Left lobe of liver (tissue), 2 donors: Measurements from ENCODE around the gene CYB5D1. TPM values are rescaled to one million over a fixed set of nuclear protein-coding genes. Genes with fewer than 3 reads are reported as not detected.

Source experiments
- ATAC-seq: fragments of 200-7000 bp; cut with Tn5 transposase; one replicate; pipeline ENCODE4 v1.9.1; 2020; ENCODE audit warnings: mild to moderate bottlenecking, moderate library complexity
- DNase-seq: peaks from one replicate; pipeline ENCODE4 v3.0.0-alpha.2; 2020; ENCODE audit warnings: low spot score
- total RNA-seq: library from RNA; stranded (reverse); gene quantifications from one replicate; pipeline ENCODE4 v1.2.1, GENCODE V29; 2021
- donor health status: DM: no; HTN: no; CAD: no; lungs with moderate emphysema.
- donor health status: DM: no; HTN: yes; CAD: no.

Gene CYB5D1
- total RNA-seq, 1 donor from 2014 or later, result 12.4 TPM

DNA sequence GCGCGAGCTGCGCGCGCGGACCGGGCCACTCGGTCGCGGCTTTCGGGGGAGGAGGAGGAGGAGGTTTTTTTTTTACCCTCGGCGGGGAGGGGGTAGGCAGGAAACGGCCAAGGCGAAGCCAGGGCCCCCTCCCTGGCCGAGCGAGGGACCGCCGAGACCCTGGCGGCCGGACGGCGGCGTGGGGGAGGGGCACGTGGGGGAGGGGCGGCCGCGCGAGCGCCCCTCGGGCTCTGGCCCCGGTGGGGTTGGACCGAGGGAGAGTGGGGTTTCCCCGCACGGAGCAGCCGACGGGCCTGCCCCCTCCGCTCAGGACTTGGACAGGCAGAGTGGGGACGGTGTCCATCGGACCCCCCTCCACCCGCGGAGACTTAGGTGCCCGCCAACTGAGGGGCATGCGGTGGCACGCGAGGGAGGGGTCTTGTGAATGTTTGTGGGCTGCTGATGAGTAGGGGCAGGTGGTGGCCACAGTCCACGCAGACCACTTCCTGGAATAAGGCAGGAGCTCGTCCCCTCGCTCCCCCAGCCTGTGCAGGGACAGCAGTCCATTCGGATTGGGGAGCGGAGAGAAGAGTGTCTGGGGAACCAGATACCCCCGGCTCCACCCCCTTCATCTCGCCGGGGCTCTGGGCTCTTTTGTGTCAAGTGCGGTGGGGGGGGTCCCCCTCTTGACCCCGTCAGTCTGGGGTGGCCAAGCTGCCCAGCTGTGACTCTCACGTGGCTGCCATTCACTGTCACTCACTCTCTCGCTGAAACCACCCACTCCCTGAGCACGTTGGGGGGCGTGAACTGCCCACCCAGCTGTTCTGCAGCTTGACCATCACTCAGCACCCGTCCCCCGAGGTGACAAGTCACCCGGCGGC, 27.8 kb downstream of the CYB5D1 start:
- no peak for DNase-seq
- ATAC-seq, result no peak

DNA sequence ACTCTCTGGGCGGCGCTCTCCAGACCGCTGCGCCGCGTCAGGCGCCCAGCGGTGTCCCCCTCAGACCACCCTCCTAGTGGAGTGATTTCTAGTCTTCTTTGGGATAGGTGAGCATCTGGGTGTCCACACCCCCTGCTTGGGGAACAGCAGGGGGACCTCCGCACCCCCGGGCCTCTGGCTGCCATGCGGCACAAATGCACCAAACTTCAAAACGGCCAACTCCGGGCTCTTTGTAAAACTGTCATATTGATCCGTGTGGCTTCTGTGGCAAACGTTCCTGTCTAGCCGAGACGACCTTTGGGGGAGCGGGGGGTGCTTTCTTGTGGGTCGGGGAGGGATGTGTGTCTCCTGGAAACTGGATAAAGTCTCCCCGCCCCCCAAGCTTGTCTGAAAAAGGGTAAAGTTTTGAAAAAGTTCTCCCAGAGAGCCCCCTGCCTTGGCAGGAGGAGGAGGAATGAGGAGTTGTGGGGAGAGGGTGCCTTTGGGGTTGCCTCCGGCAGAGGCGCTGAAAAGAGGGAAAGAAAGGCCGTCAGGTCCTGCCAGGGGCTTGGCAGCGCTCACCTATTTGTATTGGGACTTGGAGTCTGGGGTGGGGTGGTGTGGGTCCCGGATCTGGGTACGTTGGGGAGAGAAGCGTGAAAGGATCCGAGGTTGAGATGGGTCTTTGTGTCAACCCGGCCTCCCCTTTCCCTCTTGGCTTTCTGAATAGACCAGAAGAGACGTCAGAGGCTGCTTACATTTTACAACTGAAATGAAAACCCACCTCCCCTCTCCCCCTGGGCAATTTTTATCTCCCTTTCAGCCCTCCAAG, 28.6 kb downstream of the CYB5D1 start:
- ATAC-seq (no peak), DNase-seq (no peak)

DNA sequence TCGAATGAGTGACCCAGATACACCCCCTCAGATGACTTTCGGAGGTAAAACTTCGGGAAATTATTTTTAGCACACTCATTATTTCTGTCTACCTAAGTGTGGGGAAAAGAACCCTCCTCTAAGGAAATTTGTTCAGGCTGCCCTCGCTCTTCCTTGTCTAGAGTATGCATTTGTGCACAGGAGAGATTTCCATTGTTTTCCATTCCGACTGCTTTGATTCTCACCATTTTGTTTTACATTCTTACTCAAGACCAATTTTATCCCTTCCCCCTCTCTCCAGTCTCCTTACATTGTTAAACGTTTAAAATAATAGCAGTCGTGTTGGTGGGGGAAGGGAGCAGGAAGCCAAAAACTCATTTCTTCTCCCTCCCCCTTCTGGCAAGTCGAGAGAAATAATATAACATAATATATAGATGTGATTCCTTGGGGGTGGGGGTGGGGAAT, 29.3 kb downstream of the CYB5D1 start:
- no peak for DNase-seq
- ATAC-seq, result no peak

DNA sequence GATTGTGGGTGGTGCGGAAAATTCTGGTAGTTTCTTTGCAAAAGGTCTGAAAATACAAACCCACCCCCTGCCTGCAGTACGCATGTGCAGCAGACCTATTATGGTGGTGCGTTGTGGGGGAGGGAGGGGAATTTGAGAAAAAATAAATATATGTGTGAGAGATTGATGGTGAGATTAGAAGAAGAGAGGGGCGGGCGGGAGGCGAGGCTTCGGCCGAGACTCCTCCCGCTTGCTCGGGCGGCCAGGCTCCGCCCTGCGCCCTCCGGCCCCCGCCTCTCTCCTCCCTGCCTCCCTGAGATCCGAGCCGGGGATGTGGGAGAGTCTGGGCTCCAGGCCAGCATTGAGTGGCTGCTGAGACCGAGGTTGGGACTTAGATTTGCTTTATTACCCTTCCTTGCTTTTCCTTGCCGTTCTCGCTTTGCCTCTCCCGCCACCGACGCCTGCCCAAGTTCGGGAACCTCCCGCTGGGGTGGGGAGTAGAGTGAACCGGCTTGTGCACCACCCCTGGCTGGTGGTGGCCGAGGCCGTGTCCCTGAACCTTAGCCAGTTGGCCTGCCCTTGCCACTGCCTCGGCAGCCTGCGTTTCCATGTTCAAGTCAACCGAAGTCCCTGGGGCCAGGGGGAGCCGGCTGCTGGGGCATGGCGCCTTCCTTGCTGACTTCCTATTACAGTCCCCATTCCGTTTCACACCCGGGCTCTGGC, 29.8 kb downstream of the CYB5D1 start:
- ATAC-seq (peak; percentile 81), DNase-seq (peak; percentile 90)

DNA sequence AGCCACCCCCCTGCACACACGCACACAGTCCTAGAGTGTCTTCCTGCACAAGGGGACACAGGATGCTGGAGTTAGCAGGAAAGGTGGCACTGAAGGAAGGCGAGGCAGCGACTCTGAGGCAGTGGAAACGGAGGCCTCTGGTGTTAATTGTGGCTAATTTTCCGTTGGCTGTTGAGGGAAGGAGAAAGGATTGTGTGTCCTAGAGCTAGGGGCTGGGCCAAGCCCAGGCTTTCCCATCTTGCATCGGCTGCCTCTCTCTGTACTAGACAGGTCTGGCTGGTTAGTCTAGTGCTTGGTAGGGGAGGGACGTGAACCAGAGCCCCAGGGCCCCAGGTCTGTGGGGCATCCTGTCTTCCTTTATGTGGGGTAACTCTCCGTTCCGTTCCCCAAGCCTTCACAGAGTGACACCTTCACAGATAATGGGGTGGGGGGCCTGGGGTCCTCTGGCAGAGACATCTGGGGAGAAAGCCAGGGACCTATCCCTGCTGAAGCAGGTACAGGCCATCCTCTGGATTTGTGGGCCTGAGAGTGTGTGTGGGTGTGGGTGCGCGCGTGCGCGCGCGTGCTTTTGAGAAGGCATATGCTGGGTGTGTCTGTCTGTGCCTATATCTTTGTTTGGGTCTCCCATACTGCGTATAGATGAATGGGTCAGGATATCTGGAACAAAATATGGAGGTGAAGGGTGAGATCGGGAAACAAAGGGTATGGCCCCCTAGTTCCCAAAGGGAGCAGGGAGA, 30.5 kb downstream of the CYB5D1 start, which contains the start of gene CHD3:
TSS of gene CHD3 (plus strand) at position 606 of the 737 bp plus-strand sequence. CDS start 212 bp downstream, outside the sequence.
- DNase-seq (no peak), ATAC-seq (no peak)

DNA sequence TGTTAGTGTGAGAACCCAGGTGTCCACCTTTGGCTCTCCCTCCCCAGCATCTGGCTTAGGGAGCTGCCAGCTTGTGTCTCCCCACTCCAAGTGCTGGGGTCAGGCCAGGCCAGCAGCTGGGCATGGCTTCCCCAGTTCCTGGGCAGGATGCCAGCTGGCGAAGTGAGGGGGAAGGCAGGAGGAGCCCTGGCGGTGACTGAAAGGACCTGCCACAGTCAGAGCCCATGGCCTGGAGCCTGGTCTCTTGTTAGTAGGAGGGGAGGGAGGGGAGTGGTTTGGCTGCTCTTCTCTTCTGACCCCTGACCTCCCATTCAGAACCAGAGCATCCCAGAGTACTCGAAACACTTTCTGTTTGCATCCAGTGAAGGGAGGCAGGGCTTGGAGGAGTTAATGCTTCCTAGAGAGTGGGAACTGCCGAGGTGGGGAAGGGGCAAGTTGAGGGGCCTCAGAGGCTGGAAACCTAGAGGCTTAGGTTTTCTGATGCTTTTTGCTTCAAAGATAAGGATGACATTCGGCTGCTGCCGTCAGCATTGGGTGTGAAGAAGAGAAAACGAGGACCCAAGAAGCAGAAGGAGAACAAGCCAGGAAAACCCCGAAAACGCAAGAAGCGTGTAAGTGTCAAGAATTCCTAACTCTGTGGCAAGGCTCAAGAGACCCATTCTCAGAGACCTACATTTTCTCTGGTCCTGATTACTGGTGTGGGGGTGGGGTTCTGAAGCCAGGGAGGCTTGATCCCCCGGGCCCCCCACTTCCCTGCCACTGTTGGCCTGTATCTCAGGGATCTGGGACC, 31.6 kb downstream of the CYB5D1 start:
- peak; percentile 85 for ATAC-seq
- peak; percentile 99 for DNase-seq

GRCh38 chr17:7893187-7893880, 35.5 kb downstream of the CYB5D1 start:
- DNase-seq, result no peak

GRCh38 chr17:7894226-7894625, 36.4 kb downstream of the CYB5D1 start:
- DNase-seq (no peak), ATAC-seq (no peak)

More at GRCh38 chr17:7893187-7893880, 35.5 kb downstream of the CYB5D1 start:
- ATAC-seq, result no peak

GRCh38 chr17:7894866-7895265, 37.1 kb downstream of the CYB5D1 start:
- DNase-seq (no peak), ATAC-seq (no peak)

DNA sequence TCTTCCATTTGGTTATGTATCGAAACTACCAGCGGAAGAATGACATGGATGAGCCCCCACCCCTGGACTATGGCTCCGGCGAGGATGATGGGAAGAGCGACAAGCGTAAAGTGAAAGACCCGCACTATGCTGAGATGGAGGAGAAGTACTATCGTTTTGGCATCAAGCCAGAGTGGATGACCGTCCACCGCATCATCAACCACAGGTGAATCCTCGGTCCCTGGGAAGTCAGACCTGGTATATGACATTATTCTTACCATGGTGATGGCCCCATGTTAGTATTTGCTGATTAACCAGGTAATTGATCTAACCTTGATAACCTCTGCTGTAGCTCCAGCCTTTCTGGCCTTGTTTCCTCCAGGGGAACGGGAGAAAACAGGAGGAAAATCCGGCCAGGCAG, 39.3 kb downstream of the CYB5D1 start:
- ATAC-seq (no peak), DNase-seq (no peak)

DNA sequence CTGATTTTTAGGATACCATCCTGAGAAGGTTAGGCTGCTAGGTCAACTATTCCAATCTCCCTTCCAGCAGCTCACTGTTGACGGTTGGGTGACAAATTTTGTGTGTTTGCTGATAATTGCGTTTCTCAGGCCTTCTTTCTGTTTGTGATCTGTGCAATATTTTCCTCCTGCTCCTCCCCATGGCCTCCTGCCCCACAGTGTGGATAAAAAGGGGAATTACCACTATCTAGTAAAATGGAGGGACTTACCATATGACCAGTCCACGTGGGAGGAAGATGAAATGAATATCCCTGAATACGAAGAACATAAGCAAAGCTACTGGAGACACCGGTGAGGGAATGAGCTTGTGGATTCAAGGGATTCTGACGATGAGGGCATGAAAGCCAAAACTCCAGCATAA, 40.0 kb downstream of the CYB5D1 start:
- DNase-seq (no peak), ATAC-seq (peak; percentile 98)

DNA sequence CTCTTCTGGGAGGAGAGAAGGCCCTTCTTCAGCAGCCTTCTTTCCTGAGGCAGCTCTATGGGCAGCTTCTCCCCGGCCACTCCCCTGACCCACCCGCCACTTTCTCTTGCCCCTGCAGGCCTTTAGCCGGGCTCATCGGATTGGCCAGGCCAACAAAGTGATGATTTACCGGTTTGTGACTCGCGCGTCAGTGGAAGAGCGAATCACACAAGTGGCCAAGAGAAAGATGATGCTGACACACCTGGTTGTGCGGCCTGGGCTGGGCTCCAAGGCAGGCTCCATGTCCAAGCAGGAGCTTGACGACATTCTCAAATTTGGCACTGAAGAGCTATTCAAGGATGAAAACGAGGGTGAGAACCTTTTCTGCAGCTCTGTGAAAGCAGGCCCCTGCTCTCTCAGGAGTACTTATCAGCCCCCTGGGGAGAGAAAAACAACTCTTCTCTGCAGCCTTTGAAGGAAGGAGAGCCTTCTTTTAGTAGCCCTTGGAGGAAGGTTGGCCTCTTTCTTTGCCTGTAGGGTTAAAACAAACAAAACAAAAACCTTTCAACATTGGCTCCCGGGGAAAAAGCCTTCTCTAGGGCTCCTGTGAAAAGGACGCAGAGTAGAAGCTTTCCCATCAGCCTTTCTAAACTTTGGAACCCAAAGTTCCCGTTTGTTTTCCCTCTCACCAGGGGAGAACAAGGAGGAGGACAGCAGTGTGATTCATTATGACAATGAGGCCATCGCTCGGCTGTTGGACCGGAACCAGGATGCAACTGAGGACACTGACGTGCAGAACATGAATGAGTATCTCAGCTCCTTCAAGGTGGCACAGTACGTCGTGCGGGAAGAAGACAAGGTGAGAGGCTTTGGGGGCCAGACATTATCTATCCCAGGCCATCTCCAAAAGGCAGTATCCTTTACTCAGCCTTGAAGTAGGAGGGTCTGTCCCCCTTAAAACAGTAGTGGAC, 45.6 kb downstream of the CYB5D1 start:
- no peak for DNase-seq
- ATAC-seq, result no peak

GRCh38 chr17:7909089-7909488, 51.3 kb downstream of the CYB5D1 start:
- ATAC-seq (no peak), DNase-seq (no peak)

GRCh38 chr17:7910281-7910680, 52.5 kb downstream of the CYB5D1 start:
- DNase-seq (no peak), ATAC-seq (no peak)

- DNase-seq, result no peak
- ATAC-seq, result no peak
Measured at GRCh38 chr17:7910711-7911110, 52.9 kb downstream of the CYB5D1 start.

GRCh38 chr17:7911116-7911515, 53.3 kb downstream of the CYB5D1 start:
- DNase-seq (no peak), ATAC-seq (no peak)
